Activated CD4-positive, alpha-beta T cell treated with anti-CD3 and anti-CD28 coated beads for 48 hours (primary cell): ENCODE data around the gene NCAPD2.
"Not testable (repeated sequence)": the region's sequence is repeated elsewhere in the genome, so short reads cannot be mapped to it uniquely, and the experiment has no call there.

Experiments
- DNase-seq: peaks from one replicate; pipeline ENCODE4 v3.0.0-alpha.2; 2020

NCAPD2 gene

DNA sequence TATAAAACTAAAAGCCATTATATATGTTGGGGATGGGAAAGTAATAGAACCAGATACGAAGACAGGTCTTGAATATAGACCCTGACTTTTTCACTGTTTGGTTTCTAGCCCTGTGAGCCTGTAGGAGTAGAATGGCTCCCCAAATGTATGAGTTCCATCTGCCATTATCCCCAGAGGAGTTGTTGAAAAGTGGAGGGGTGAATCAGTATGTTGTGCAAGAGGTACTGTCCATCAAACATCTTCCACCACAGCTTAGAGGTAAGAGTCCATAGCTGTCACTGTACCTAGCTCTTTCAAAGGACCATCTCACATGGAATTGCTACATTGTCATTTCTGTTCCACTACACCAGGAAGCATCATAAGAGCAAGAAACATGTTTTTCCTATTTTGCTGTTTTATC is 1.1 kb downstream of the NCAPD2 start:
- no peak for DNase-seq

DNA sequence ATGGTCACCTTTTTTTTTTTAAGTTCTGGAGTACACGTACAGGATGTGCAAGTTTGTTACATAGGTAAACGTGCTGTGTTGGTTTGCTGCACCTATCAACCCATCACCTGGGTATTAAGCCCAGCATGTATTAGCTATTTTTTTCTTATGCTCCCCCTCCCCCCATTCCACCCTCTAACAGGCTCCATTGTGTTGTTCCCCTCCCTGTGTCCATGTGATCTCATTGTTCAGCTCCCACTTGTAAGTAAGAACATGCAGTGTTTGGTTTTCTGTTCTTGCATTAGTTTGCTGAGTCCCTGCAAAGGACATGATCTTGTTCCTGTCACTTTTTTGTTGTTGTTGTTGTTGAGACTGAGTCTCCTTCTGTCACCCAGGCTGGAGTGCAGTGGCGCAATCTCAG is 3.4 kb downstream of the NCAPD2 start:
- DNase-seq: not testable (repeated sequence)

DNA sequence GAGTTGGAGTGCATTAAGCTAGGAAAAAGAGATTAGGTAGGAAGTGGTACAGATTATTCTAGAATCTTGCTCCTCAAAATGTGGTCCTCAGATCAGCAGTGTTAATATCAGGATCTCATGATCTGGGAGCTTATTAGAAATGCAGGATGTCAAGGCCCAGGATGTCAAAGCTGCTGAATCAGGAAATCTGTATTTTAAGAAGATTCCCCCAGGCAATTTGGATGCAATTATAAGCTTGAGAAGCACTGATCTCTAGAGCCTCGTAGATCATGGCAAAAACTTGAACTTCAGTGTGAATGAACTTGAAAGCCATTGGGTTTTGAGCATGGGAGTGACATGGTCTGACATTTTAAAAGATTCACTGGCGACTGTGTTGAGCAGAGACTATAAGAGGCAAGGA is 6.6 kb downstream of the NCAPD2 start:
- DNase-seq: no peak

DNA sequence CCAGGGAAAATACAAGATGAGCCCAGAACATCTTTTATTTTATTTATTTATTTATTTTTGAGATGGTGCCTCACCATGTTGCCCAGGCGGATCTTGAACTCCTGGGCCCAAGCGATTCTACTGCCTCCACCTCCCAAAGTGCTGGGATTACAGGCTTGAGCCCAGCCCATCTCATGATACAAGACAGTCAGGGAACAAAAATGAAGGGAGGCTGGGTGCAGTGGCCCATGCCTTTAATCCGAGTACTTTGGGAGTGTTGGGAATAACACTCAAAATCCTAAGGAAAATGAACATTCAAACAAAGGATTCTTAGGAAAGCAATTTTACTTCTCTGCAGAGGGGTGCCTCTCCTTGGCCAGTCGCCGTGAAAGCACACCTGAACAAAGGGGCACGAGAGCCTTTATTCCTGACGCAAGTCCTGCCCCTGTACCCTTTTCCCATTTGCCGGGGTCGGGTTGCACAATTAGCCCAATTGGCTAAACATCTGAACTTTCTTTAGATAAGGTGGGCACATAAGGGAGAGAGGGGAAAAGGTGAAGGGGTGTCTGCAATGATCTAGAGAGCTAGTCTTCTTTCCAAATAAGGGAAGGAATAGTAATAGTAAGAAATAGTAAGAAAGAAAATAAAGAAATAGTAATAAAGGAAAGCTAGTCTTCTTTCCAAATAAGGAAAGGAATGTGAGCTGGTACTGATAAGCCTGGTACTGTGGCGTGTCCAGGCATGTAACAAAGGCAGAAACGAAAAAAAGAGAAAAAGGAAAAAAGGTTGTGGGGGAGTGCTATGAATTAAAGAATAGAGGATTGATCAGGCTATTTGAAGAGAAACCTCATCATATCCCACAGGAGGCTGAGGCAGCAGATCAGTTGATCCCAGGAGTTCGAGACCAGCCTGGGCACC is 13.4 kb downstream of the NCAPD2 start:
- DNase-seq: no peak

DNA sequence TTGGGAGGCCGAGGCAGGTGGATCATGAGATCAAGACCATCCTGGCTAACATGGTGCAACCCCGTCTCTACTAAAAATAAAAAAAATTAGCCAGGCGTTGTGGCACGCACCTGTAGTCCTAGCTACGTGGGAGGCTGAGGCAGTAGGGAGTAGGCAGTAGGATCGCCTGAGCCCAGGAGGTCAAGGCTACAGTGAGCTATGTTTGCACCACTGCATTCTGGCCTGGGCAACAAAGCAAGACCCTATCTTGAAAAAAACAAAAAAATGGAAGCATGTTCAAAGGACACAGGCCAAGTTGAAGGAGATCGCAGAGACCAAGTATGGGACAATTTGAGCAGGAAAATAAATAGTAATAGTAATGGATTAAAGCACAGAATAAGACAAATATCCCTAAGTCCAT is 14.2 kb downstream of the NCAPD2 start:
- DNase-seq: no peak

DNA sequence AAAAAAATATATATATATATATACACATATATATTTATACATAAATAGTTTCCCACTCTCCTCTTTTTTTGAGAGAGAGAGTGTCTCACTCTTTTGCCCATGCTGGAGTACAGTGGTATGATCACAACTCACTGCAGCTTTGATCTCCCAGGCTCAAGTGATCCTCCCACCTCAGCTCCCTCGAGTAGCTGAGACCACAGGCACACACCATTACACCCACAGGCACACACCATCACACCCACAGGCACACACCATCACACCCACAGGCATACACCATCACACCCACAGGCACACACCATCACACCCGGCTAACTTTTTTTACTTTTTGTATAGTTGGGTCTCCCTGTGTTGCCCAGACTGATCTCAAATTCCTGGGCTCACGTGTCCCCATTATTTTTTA is 26.3 kb downstream of the NCAPD2 start:
- no peak for DNase-seq

DNA sequence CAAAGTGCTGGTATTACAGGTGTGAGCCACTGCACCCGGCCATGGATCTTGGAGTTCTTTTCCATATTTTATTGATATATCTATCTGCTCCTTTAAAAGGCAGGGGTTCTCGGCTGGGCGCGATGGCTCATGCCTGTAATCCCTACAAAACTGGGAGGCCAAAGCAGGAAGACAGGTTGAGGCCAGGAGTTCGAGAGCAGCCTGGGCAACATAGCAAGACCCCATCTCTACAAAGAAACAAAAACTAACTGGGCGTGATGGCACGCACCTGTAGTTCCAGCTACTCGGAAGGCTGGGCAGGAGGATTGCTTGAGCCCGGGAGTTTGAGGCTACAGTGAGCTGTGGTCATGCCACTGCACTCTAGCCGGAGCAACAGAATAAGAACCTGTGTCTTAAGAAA is 28.3 kb downstream of the NCAPD2 start:
- no peak for DNase-seq

DNA sequence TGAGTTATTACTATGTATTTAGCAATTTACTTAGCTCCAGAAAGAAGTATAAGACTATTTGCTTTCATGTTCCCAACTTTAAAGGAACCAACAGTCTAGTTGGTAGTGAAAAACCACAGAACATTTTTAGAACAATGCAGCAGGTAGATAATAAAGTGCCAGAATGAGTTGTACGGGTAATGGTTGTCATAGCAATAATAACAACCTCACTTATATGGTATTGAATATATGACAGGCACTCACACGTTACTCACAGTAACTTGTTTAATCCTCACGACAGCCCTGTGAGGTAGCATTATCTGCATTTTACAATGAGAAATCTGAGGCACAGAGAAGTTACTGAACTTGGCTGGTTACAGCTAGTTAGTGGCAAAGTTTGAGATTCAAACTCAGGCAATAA is 29.8 kb downstream of the NCAPD2 start:
- DNase-seq: no peak

DNA sequence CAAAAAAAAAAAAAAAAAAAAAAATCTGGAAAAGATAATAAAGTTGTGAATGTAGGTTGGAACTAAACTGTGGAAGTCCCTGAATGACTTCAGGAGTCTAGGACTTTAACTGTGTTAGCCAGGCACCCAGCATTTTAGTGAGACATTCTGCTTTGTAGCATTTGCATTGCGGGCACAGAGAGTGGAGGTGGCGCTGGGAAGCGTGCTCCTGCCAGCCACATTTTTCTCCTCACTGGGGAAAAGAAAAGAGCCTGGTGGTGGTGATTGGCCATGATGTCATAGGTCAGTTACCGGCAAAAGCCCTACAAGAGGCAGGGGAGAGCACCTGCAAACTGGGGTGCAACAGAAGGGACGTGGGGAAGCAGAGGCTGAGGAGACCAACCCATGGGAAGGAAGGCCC is 30.7 kb downstream of the NCAPD2 start:
- no peak for DNase-seq

DNA sequence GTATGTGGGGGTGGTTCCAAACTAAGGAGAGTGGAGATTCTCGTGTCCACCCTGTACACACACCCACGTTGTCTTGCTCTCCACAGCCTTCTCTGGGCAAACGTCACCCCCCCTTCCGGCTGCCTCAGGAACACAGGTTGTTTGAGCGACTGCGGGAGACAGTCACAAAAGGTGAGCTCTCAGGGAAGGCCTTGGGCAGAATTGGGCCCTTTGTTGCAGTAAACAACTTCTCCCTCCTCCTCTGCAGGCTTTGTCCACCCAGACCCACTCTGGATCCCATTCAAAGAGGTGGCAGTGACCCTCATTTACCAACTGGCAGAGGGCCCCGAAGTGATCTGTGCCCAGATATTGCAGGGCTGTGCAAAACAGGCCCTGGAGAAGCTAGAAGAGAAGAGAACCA is 32.3 kb downstream of the NCAPD2 start:
- DNase-seq: no peak

DNA sequence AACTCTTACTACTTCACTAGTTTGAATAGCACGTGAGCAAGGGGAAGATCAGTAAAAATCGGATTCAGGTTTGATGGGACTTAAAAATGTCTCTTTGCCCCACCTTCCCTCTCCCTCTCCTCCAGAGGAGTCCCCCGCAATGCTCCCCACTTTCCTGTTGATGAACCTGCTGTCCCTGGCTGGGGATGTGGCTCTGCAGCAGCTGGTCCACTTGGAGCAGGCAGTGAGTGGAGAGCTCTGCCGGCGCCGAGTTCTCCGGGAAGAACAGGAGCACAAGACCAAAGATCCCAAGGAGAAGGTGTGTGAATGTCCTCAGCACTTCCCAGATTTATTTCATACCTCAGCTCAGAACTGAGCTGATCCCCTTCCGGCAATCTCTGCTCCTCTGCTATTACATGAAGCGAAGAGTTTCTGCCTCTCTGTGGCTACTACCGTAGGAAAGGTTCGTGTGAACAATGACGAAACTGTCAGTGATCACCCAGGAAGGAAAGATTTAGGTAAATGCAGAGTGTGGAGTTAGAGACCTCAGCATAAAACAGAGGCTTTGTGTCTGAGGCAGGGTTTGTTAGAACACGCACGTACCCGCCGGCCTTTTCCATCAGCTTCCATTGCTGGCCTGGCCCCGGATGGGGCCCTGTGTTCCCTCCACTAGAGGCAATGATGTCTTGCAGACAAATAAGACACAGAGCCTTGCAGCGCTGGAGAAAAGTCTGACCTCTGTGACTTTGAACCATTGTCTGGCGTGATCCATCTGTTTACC is 33.0 kb downstream of the NCAPD2 start:
- DNase-seq: no peak

DNA sequence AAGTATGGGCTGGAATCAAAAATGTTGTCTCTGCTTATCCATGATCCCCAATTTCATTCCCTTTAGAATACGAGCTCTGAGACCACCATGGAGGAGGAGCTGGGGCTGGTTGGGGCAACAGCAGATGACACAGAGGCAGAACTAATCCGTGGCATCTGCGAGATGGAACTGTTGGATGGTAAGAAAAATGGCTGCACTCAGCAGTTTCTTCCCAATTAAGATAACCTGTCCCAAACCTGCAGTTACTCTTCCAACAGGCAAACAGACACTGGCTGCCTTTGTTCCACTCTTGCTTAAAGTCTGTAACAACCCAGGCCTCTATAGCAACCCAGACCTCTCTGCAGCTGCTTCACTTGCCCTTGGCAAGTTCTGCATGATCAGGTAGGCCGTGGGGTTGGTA is 33.8 kb downstream of the NCAPD2 start:
- no peak for DNase-seq

DNA sequence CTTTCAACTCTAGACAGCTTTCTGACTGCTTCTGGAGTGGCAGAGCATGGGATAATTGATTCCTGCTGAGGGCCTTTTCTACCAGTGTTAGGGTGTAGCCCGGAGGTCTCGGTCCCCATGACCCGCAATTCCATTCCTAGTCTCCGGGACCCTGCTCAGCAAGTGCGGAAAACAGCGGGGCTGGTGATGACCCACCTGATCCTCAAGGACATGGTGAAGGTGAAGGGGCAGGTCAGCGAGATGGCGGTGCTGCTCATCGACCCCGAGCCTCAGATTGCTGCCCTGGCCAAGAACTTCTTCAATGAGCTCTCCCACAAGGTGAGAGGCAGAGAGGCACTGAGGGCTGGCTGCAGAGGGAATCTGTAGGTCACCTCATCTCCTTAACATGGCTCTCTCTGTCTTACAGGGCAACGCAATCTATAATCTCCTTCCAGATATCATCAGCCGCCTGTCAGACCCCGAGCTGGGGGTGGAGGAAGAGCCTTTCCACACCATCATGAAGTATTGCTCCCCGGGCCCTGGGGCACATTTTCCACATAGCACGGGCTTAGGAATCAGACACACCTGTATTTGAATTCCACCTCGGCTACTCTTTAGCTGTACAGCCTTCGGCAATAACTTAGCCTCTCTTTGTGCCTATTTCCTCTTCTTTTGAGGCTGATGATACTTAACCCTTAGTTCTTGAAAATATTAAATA is 34.8 kb downstream of the NCAPD2 start:
- no peak for DNase-seq

DNA sequence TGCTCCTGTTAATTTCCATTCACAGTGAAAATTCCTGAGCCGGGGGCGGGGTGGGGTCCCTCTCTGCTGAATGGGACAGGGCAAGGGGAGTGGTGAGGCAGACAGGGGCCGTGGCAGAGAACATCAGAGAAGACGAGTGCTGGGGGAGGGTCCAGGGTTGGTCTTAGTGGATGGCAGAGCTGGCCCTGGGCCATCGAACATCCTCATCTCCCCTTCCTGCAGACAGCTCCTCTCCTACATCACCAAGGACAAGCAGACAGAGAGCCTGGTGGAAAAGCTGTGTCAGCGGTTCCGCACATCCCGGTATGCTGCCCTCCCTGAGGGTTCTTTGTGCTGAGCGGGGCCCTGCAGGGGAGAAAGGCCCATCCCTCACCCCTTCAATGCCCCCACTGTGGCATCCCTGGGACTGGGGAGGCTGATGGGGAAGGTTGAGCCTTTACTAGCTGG is 35.4 kb downstream of the NCAPD2 start:
- no peak for DNase-seq

DNA sequence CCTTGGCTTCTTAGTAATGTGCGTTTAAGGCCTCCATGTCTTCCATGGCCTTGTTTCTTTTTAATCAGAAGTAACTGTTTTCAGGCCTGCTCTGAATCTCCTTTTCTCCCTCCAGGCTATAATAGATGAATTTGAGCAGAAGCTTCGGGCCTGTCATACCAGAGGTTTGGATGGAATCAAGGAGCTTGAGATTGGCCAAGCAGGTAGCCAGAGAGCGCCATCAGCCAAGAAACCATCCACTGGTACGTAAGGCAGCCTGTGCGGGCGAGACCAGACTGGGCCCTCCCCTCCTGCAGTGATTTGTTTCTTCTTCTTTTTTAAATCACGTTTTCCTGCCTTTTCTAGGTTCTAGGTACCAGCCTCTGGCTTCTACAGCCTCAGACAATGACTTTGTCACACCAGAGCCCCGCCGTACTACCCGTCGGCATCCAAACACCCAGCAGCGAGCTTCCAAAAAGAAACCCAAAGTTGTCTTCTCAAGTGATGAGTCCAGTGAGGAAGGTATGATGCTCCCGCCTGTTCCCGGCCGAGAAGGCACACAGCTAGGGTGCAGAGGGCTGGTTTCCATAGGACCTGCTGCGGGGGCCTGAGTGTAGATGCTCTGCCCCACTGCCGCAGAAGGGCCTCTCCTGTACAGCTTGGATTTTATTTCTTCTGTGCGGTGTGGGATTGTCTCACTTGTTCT is 36.8 kb downstream of the NCAPD2 start:
- DNase-seq: no peak

DNA sequence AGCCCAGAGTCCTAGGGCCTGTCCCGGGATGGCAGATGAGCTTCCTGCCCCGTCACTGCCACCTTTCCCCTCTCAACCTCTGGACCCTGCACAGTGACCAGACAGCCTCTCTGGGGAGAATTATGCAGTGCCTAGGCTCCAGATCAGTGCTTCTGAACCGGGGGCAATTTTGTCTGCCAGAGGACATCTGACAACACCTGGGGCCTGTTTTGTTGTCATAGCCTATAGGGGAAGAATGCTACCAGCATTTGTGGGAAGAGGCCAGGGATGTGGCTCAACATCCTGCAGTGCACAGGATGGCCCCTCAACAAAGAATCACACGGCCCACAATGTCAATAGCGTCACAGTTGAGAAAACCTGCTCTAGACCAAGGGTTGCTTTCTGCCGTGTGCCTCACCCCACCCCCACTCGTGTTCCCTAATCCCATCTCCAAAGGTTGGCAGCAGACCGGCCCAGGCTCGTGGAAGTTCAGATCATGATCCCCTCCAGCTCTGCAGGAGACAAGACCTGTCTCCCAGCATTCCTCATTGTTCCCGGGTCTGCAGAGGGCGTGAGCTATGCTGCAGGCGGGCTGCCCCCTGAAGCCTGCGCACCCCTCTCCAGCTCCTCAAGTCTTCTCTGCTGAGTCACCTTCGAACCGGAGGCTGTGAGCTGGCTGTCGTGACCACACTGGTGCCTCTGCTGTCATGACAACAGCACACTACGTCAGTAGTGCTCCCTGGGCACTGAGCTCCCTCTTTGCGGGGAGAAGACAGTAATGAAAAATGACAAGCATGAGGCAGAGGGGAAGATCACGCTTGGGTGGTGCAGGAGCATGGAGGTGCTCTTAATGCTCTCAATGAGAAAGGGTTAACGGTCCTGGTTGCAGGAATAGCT is 38.4 kb downstream of the NCAPD2 start:
- DNase-seq: peak; percentile 90

DNA sequence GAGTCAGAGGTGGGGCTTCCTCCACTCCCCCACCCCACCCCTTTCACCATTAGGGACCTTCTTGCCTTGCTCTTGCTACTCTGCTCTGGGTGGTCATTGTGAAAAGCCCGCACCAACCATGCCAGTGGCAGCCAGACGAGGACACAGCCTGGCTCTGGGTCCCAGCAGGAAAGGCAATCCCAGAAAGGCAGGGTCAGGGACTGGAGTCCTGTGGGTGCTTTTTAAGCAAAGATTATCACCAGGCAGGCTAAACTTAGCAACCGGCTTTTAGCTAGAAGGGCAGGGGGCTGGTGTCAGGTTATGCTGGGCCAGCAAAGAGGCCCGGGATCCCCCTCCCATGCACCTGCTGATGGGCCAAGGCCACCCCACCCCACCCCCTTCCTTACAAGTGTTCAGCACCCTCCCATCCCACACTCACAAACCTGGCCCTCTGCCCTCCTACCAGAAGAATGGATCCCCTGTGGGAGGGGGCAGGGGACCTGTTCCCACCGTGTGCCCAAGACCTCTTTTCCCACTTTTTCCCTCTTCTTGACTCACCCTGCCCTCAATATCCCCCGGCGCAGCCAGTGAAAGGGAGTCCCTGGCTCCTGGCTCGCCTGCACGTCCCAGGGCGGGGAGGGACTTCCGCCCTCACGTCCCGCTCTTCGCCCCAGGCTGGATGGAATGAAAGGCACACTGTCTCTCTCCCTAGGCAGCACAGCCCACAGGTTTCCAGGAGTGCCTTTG is 39.2 kb downstream of the NCAPD2 start:
- peak; percentile 71 for DNase-seq

DNA sequence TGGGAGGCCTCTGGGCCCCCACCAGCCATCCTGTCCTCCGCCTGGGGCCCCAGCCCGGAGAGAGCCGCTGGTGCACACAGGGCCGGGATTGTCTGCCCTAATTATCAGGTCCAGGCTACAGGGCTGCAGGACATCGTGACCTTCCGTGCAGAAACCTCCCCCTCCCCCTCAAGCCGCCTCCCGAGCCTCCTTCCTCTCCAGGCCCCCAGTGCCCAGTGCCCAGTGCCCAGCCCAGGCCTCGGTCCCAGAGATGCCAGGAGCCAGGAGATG is 39.7 kb downstream of the NCAPD2 start:
- no peak for DNase-seq

DNA sequence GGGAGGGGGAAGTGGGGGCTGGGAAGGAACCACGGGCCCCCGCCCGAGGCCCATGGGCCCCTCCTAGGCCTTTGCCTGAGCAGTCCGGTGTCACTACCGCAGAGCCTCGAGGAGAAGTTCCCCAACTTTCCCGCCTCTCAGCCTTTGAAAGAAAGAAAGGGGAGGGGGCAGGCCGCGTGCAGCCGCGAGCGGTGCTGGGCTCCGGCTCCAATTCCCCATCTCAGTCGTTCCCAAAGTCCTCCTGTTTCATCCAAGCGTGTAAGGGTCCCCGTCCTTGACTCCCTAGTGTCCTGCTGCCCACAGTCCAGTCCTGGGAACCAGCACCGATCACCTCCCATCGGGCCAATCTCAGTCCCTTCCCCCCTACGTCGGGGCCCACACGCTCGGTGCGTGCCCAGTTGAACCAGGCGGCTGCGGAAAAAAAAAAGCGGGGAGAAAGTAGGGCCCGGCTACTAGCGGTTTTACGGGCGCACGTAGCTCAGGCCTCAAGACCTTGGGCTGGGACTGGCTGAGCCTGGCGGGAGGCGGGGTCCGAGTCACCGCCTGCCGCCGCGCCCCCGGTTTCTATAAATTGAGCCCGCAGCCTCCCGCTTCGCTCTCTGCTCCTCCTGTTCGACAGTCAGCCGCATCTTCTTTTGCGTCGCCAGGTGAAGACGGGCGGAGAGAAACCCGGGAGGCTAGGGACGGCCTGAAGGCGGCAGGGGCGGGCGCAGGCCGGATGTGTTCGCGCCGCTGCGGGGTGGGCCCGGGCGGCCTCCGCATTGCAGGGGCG is 40.2 kb downstream of the NCAPD2 start, which contains the start of gene GAPDH:
Gene GAPDH (plus strand): TSS at position 595 of the 772 bp plus-strand sequence. CDS start 316 bp downstream, outside the sequence.
- DNase-seq: peak; percentile 93

DNA sequence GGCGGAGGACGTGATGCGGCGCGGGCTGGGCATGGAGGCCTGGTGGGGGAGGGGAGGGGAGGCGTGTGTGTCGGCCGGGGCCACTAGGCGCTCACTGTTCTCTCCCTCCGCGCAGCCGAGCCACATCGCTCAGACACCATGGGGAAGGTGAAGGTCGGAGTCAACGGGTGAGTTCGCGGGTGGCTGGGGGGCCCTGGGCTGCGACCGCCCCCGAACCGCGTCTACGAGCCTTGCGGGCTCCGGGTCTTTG is 40.7 kb downstream of the NCAPD2 start:
- DNase-seq: no peak
